Kidney tubule cell (primary cell): ENCODE measurements around the gene GSTM5.
"Not testable (repeated sequence)": the region's sequence is repeated elsewhere in the genome, so short reads cannot be mapped to it uniquely, and the experiment has no call there.

Source experiments
- DNase-seq: peaks from one replicate; pipeline ENCODE4 v3.0.0-alpha.2; 2018; ENCODE audit warnings: low spot score

Gene GSTM5

DNA sequence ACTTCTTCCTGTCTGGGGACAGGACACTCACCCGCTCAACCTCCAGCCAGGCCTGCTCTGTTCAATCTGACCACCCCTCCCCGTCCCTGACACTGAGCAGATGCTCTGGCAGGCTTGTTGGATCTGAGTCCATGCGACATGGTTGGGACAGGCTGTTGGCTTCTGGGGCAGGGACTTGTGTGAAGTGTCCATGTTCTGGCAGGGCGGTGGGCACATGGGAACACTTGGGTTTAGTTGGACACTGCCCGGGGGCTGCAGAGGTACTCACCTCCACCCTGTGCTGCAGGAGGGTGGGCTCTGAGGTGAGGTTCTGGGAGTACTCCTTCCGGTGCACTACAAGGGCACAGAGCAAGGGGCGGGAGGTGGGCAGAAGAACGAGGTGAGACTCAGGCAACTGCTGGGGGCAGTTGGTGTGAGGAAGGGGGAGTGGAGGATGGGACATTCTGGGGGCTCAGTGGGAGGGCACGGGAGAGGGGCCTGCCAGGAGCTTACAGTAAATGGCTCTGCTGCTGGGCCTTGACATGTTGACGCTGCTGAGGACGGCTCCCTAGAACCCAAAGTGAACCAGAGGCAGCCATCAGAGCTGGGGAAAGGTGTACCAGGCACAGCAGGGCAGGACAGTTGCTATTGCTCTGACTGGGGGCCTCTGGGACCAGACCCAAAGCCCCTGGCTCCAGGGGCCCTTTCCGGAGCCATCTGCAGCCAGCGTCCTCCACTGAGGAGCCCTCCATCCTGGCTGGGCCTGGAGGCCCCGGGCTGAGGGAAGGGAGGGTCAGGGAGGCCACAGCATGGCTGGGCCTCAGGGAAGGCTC is 49.4 kb downstream of the GSTM5 start:
- DNase-seq, result no peak

GRCh38 chr1:109762039-109762585 is 50.1 kb downstream of the GSTM5 start:
- DNase-seq, result no peak

- no peak for DNase-seq
Observed at GRCh38 chr1:109762821-109763645, 51.0 kb downstream of the GSTM5 start.

- no peak for DNase-seq
Observed at GRCh38 chr1:109763646-109764415, 51.8 kb downstream of the GSTM5 start, which contains the start of gene EPS8L3. EPS8L3 (minus strand) TSS chr1:109763923; CDS start chr1:109761749, 2,174 bp downstream.

GRCh38 chr1:109764561-109765482 is 52.8 kb downstream of the GSTM5 start:
- no peak for DNase-seq

- DNase-seq, result no peak
Observed at GRCh38 chr1:109765483-109765815, 53.4 kb downstream of the GSTM5 start.

DNA sequence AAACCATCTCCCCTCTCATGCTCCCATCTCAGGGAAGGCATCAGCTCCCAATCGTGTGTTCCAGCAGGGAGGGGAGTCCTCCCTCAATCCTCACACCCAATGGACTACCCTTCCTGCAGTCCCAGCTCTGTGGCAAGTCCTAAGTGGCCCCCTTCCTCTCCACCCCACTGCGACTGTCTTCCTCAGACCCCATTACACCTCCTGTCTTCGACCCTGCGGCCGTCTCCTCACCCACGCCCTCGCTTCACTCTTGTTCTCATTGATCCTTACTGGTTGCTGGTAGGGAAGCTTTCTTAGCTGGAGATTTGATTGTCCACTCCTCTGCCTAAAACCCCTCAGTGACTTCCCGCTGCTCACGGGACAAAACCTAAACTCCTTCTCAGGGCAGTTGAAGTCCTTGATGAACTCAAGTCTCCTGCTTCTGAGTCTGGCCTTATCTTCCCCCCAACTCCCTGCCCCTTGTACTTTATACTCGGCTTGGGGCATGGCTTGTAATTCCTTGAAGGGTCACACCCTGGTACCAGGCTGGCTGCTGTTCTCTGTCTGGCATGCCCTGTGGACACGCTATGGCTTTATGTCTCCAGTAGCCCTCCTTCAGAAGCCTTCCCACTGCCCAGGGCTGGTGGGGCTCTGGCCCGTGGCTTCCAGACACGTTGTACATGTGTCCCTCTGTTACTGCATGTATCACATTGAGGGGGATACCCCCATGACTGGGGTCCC is 54.0 kb downstream of the GSTM5 start:
- no peak for DNase-seq

DNA sequence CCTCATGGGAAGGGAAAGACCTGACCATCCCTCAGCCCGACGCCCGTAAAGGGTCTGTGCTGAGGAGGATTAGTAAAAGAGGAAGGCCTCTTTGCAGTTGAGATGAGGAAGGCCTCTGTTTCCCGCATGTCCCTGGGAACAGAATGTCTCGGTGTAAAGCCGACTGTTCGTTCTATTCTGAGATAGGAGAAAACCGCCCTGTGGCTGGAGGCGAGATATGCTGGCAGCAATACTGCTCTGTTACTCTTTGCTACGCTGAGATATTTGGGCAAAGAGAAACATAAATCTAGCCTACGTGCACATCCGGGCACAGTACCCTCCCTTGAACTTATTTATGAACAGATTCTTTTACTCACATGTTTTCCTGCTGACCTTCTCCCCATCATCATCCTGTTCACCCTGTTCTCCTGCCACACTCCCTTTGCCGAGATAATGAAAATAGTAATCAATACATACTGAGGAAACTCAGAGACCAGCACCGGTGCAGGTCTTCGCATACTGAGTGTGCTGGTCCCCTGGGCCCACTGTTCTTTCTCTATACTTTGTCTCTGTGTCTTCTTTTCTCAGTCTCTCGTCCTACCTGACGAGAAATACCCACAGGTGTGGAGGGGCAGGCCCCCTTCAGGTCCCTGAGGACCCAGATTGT is 55.1 kb downstream of the GSTM5 start:
- not testable (repeated sequence) for DNase-seq
